Embryonic facial prominence (tissue), 1 donor: ENCODE data around the gene RMI1.
A peak's percentile ranks its signal among the peaks of the same experiment; 100 is the strongest.

Experiments used
- DNase-seq: peaks from one replicate; pipeline ENCODE4 v3.0.0-alpha.2; 2016; ENCODE audit errors: extremely low spot score

RMI1 gene

DNA sequence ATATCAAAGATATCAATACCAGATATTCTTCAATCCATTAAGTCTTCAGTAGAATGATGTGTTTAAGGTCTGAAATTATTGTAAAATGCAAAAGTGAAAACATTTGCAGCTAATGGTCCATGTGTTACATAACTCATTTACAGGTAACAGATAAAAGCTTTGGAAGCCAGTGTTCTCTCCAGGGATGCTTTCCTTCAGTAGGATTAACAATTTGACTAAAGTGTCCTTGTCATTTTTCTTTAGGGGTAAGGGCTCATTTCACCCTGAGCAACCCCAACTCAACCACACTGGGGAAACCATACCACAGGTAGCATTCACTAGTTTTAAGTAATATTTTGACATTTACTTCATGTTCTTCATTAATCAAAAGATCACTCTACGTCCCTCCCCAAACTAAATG, 13.5 kb upstream of the RMI1 start:
- no peak for DNase-seq

DNA sequence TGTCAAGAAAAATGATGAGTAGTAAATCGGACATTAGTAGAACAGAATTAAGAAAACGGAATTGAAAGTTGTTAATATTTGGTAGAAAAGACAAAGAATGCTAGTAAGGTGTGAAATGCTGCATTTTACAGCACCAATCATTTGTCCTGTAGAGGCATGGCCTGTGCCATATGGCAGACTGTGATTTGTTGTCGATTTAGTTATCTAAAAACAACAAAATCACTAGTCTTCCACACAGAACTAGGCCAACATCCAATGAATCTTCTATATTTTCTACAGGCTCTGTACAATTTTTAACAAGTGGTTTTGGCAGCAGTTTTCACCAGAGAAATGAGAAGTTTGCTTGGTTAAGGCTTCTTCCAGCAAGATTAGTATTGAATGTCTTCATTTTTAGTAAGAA, 11.0 kb upstream of the RMI1 start:
- DNase-seq: no peak

DNA sequence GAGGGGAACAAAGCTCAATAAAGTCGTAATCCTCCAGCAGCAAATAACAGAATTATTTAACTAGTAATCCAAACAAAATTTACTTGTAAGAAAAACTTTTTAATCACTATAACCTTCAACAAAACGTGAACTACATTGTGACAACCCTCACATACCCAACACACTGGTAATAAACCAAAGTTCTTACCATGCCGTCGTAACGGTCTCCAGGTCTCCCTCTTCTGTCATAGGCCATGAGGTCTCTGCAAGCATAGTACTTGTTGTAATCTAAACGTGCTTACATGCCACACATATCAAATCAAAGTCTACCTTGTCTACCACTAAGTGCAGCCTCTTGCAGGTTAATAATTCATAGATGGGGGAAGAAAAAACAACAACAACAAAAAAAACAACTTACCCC, 9.1 kb upstream of the RMI1 start:
- no peak for DNase-seq

DNA sequence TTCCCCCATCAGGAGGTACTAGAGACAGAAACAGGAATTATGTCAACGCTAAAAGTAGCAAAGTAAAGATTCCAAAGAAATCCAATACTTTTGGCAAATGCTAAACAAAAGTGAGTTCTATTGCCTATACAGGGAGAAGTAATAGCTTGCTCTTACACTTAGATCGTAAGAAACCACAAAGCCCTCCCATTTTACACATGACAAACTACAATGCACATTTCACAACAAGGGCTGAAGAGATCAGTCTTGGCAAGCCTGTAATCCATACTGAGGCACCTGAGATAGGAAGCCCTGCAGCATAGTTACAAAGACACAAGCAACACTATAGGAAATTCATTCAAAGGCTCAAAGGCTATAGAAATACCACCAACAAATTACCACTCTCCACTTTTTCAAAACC, 8.3 kb upstream of the RMI1 start:
- DNase-seq: no peak

DNA sequence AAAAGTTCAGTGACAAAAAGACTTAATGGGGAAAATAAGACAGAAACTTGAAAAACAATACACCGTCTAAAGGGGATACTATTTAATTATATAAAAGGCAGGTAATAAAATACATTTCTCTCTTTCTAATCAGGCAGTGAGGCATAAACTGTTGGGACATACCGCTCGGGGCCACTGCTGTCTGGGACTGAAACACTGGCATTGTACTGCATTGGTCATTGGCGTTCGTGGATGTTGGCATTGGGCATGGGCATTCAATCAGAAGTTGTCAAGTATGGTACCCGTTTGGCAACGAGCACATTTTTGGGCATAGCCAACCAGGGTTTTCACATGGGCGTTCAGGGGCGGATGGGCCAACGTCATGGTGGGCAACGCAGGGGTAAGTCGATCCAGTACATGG, 5.3 kb upstream of the RMI1 start:
- no peak for DNase-seq

DNA sequence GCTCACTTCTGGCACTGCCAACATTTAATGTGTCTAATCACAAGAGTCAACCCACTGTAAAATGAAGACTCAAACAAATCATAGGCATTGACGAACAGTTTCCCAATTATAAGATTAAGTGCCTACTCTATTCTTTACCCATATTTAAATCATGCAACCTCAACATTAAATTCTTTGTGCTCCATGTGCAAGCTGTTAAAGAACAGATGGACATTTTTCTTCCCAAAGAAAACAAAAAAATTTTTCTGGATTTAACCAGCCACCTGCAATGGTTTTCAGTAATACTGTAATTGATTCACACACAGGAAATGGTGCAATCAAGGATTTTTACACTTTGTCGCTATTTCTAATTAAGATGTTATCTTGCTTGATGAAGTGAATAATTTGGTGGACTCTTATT, 4.2 kb upstream of the RMI1 start:
- no peak for DNase-seq

DNA sequence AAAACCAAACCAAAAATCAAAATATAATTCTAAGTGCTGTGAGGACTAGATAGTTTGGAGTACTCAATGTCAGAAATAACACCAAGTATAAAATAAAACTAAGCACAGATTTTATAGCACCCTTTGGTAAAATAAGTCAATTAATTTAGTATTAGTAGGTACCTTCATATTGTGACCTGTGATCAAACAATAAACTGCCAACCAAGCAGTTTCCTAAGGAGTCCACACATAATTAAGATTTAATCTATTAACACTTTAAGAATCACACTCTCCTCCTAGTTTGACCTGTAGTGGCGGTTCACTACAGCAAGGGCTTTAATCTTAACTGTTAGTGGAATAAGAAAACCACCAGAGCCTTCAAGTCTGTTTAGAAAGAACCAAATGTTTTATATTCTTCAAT, 3.4 kb upstream of the RMI1 start:
- DNase-seq: no peak

DNA sequence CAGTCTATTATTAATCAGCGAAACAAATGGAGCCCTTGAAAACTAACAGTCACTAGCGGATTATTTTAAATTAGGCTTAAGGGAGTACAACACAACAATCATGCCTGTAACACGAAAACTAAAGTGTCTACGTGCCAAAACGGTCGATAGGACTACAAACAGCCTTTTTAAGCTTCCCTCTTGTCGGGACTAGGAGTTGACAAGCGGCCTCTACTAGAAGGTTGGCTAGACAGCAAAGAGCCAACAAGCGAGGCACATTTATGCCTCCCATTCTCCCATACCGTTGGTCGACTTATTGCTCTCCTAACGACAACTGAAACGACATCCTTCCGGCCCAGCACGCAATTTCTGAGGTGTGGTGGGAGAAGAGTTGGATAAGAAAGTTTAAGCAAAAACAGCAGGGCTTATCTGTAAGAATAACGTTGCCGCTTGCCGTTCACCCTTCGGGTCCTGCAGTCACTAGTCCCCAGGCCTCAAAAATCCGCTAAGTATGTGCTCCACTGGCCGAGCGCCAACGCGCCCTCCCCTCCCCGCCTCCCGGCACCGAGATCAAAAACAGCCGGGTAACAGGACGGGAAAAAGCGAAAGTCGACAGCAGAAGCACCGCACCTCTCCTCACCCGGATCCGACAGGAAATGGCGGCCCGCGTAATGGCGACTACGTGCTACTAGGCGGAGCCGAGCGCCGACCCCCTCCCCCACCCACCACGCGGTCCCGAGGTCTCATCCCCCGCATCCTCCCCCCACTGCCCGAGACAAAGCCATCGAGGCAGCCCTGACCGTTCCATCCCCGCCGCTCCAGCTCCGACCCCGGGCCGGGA, 1.4 kb upstream of the RMI1 start:
- DNase-seq: peak; percentile 80

DNA sequence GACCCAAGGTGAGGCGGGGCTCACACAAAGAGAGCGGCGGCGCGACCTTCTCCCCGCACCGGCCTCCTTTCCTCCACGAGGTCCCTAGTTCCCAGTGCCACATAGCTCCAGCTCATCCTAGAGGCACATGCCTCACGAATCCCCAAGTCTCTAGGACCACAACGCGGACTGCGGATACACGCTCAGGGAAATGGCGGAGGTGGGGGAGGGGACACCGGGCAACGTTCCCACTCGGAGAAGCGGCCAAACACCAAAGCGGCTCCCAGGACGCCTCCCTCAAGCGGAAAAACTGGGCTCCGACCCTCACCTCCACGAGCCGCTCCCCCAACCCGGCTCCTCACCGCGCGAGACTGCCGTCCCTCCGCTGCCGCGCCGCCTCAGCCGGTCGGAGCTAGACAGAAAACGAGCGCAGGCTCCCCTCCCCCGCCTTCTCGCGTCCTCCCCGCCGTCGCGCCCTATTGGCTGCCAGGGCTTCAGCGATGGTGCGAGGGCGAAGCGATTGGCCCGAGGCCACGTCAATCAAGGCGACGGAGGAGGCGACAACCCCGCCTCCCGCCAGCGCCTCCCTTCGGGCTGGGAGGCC, 702 bp upstream of the RMI1 start, which contains the start of gene HNRNPK:
Gene HNRNPK (minus strand): TSS at position 404 of the 583 bp plus-strand sequence. CDS start 1,963 bp downstream, outside the sequence.
- DNase-seq: peak; percentile 95

DNA sequence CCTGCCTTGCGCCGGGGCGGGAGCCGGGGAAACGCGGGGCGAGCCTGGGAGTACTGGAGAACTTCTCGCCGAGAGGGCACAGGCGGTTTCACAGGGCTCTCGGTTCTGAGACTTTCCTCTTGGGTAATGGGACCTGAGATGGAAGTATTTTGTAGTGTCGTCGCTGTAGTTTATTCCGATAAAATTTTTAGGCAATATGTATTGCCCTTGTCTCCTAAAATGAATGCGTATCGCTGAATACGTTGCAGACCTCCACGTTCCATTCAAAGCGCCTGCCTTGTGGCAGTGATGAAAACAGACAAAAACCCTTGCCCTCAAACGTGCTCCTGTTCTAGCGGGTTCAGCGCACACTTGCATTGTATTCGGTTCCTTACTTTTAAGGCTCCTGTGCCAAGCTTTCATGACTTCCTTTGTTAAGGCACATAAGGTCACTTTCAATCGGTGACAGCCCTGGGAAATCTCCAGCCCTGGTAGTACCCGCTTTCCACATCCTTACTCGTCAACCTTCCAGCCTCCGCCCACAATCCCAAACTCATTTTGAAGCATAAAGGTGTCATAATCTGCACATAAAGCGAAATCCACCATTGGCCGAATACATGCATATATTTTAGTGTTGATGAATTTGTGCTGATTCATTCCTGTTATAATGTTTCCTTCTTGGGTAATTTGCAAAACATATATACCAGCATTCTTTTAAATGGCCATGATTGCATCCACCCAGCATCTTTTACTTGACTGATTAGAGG, 694 bp downstream of the RMI1 start:
- DNase-seq: no peak

DNA sequence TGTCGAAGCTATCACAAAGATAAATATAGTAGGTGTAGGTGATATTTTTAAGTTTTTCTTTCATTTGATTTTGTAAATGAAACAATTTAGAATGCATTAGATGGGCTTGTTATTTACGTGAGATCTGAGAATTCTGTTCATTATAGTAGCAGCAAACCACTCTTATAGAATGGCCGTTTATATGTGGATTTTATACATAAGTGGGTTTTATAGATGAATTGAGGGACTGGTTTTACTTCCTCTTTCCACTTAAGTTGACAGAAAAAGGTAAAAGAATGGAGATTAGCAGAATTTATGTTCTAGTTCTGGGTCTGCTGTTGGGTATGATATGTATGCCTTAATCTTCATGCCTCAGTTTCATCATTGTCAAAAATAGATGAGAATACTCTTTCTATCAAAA, 5.6 kb downstream of the RMI1 start:
- DNase-seq: no peak

DNA sequence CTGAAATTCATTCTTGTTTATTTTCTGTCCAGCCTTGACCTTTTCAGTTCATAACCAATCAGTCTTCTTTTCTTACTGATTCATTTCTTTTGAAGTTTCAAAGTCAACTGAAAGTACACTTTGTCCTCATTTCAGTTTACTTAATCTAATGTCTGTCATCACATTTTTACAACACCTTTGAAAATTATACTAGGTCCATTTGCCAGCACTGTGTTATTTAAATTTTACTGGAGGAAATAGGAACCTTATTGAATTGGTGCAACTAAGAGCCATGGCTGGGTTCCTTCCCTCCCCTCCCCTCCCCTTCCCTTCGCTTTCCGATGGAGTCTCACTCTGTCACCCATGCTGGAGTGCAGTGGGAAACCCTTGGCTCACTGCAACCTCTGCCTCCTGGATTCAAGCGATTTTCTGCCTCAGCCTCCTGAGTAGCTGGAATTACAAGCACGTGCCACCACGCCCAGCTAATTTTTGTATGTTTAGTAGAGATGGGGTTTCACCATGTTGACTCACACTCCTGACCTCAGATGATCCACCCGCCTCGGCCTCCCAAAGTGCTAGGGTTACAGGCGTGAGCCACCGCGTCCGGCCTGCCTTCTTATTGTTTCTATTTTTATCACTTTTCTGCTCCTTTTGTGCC, 6.3 kb downstream of the RMI1 start:
- no peak for DNase-seq

DNA sequence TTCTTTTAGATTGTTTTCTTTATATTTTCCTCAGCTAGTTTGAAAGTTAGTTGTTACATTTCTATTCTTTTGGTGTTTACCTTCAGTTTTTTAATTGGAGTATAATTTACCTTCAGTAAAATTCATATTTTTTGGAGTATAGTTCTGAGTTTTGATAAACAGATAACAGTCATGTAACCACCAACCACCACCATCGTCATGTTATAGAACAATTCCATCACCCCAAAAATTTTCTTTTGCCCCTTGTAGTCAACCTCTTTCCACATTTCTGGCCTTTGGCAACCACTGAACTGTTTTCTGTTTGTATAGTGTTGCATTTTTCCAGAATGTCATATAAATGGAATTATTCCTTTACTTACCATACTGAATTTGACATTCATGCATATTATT, 6.8 kb downstream of the RMI1 start:
- no peak for DNase-seq

DNA sequence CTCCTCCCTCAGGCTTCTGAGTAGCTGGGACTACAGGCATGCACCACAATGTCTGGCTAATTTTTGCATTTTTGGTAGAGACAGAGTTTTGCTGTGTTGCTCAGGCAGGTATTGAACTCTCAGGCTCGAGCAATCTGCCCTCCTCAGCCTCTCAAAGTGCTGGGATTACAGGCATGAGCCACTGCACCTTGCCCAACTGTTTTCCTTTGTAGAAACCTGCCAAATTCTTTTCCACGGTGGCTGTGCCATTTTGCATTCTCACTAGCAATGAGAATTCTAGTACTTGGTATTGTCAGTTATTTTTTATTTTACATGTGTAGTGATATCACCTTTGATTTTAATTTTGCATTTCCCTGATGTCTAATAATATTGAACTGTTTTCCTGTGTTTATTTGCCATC, 7.8 kb downstream of the RMI1 start:
- DNase-seq: no peak

DNA sequence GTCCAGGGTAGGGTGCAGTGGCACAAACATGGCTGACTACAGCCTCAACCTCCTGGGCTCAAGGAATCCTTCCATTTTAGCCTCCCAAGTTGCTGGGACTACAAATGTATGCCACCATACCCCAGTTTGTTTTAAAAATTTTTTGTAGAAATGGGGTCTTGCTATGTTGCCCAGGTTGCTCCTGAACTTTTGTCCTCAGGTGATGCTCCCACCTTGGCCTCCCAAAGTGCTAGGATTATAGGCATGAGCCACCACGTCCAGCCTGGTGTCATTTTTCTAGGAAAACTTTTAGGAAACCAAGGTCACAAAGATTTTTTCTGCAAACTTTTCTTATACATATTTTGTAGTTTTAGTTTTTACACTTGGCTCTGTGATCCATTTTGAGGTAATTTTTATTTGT, 10.8 kb downstream of the RMI1 start:
- DNase-seq: no peak

DNA sequence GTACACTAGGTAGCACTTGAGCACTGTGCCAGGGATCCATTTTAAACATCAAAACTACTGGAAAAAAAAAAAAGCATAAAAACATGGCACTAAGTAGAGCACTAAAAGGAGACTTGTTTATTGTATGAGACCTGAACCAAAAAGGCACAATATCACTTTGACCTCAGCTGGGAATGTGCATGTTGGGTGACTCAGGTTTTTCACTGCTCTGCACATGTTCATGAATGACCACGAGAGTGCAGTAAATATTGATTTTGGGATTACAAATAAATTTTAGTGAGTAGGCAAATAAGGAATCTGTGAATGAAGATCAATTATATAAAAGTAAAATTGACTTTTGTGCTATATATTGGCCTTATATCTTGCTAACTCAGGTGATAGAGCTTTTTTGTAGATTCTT, 11.8 kb downstream of the RMI1 start:
- DNase-seq: no peak

DNA sequence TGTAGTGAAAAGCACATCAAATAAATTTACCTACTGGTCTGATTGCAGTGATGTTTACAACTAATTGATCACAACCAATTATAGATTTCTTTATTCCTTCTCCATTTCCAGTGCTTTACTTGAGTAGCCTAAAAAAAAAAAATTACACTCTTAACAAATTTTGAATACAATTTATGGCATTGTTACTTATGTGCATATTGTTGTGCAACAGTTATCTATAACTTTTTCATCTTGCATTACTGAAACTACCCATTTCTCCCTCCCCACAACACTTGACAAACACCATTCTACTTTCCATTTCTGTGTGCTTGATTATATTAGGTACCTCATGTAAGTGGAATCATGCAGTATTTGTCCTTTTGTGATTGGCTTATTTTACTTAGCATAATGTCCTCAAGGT, 12.3 kb downstream of the RMI1 start:
- DNase-seq: no peak

DNA sequence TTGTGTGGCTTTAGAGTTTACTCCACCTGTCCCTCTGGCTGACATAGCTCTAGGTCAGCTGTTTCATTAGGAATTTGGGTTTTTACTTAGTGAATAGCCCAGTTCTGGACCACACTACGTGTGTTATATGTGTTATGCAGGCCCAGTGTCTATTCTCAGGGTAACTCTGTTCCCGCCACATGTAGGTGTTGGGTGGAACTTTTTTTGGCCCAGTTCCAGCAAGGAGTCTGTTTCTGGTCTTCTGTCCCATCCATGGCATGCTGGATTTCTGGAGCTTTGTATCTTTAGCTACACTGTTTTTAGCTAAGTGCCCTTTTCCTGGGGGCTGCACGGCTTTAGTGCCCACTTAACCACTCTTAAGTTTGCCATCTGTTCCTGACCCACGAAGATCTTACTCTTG, 15.5 kb downstream of the RMI1 start:
- no peak for DNase-seq

DNA sequence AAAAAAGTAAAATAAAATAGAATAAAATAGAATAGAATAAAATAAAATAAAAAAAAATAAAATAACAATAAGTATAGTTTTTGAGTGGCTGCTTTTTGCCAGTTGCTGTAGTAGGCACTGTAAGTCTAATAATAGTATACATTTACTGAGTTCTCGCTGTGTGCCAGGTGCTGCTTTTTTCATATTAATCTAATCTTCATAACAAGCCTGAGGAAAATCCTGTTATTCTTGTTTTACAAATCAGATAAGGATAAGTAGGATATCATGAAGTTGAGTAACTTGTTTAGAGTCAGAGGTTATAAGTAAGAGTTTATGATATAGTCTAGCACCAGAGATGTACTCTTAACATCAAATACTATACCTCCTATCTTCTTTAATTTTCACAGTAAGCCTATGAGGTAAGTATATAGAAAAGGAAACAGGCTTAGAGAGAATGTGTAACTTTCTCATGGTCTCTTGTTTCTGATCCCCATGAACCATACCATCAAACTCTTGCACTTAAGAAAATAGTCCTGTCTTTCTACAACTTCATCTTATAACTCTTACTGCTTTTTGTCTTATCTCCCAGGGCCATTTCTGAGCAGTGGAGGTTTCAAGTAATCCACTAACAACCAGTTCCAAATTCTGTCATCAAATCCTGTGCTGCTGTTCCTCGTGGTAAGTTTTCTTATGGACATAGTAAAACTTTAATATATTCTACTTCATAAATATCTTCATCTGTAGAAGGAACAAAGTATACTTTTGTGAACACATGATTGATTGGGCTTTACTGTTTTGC, 18.7 kb downstream of the RMI1 start:
- DNase-seq: no peak

DNA sequence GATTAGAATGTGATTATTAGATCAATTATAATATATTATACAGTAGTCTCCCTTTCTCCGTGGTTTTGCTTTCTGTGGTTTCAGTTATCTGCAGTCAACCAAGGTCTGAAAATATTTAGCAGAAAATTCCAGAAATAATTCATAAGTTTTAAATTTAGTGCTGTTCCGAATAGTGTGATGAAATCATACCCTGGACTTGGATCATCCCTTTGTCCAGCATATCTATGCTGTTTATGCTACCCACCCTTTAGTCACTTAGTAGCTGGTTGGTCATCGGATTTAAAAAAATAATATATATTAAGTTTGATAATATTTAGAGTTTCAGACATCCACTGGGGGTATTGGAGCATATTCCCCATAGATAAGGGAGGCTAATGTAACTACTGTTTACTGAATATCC, 19.6 kb downstream of the RMI1 start:
- DNase-seq: no peak

DNA sequence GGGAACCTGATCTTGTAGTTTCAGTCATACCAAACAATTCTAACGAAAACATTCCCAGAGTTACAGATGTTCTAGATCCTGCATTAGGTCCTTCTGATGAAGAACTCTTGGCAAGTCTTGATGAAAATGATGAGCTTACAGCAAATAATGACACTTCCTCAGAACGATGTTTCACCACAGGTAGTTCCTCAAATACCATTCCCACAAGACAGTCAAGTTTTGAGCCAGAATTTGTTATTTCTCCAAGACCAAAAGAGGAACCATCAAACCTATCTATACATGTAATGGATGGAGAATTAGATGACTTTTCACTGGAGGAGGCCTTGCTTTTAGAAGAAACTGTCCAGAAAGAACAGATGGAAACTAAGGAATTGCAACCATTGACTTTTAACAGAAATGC, 21.0 kb downstream of the RMI1 start:
- DNase-seq: no peak

DNA sequence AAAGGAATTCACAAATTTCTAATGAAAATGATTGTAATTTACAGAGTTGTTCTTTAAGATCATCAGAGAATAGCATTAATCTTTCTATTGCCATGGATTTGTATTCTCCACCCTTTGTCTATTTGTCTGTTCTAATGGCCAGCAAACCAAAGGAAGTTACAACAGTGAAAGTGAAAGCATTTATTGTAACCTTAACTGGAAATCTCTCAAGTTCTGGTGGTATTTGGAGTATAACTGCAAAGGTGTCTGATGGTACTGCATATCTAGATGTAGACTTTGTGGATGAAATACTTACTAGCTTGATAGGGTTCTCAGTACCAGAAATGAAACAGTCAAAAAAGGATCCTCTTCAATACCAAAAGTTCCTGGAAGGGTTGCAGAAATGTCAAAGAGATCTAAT, 21.7 kb downstream of the RMI1 start:
- no peak for DNase-seq
